ENCODE results near the gene TFDP1.

GRCh38 chr13:113592571-113592970, 8.0 kb downstream of the TFDP1 start:
- no peak for TF ChIP-seq POLR2A (IDR thresholded peaks at IDR 0.05; ENCODE audit: low read depth)
- TF ChIP-seq CTCF (IDR thresholded peaks at IDR 0.05), result no peak
- no peak for TF ChIP-seq POLR2AphosphoS5 (IDR thresholded peaks at IDR 0.05)
- no peak for TF ChIP-seq EP300 (IDR thresholded peaks at IDR 0.05)
